Neuronal stem cell (in vitro differentiated cells): ENCODE data around the gene GPR161.

Experiments
- DNase-seq: peaks from one replicate; pipeline ENCODE4 v3.0.0-alpha.2; 2013; ENCODE audit warnings: low spot score
- H2AFZ ChIP-seq: one replicate; pipeline ENCODE4 v1.6.1; 2013; ENCODE audit warnings: mild to moderate bottlenecking, low read length, inconsistent platforms
- H2AK5ac ChIP-seq: 2 replicates; pipeline ENCODE4 v1.6.1; 2013; ENCODE audit warnings: low read depth, mild to moderate bottlenecking, inconsistent platforms, low read length, moderate library complexity, mixed read lengths
- H2BK120ac ChIP-seq: 2 replicates; pipeline ENCODE4 v1.6.1; 2013; ENCODE audit warnings: low read depth, mild to moderate bottlenecking, inconsistent platforms, low read length, moderate library complexity, mixed read lengths
- H2BK12ac ChIP-seq: one replicate; pipeline ENCODE4 v1.6.1; 2013; ENCODE audit warnings: low read length, inconsistent platforms
- H2BK15ac ChIP-seq: 2 replicates; pipeline ENCODE4 v1.6.1; 2013; ENCODE audit warnings: mild to moderate bottlenecking, low read length, inconsistent platforms, mixed read lengths
- H2BK5ac ChIP-seq: one replicate; pipeline ENCODE4 v1.6.1; 2013; ENCODE audit warnings: inconsistent platforms, mild to moderate bottlenecking, low read length, moderate library complexity
- H3K14ac ChIP-seq: one replicate; pipeline ENCODE4 v1.6.1; 2013; ENCODE audit warnings: low read length, inconsistent platforms
- H3K18ac ChIP-seq: 2 replicates; pipeline ENCODE4 v1.6.1; 2013; ENCODE audit warnings: low read length, inconsistent platforms
- H3K23ac ChIP-seq: 2 replicates; pipeline ENCODE4 v1.6.1; 2013; ENCODE audit warnings: low read depth, mild to moderate bottlenecking, mixed read lengths, low read length, inconsistent platforms; ENCODE audit not compliant: poor library complexity
- H3K27ac ChIP-seq: replicated peaks from 3 replicates; pipeline ENCODE4 v1.5.1; 2013; ENCODE audit warnings: low read length, inconsistent platforms
- H3K27me3 ChIP-seq, 3 experiments: 2 replicates each; pipeline ENCODE4 v1.6.1; 2013; ENCODE audit warnings: low read length in 3 of 3, mild to moderate bottlenecking in 2 of 3, inconsistent platforms in 1 of 3, low read depth in 1 of 3, mixed read lengths in 1 of 3, moderate library complexity in 1 of 3; ENCODE audit not compliant: control insufficient read depth in 3 of 3, insufficient read depth in 3 of 3
- H3K36me3 ChIP-seq, 2 donors: replicated peaks in 1 of 2; 2 replicates each; pipeline ENCODE4 v1.6.1; 2013; ENCODE audit warnings: low read length in 2 of 2; ENCODE audit not compliant: control insufficient read depth in 2 of 2, insufficient read depth in 2 of 2
- H3K4ac ChIP-seq: 2 replicates; pipeline ENCODE4 v1.6.1; 2013; ENCODE audit warnings: inconsistent platforms, mild to moderate bottlenecking, low read length, moderate library complexity
- H3K4me1 ChIP-seq, 2 donors: 1 replicate in 1 of 2; 2 replicates in 1 of 2; pipeline ENCODE4 v1.6.1; 2013; ENCODE audit warnings: low read length in 2 of 2, low read depth in 1 of 2; ENCODE audit not compliant: control insufficient read depth in 2 of 2, insufficient read depth in 1 of 2
- H3K4me2 ChIP-seq: one replicate; pipeline ENCODE4 v1.6.1; 2013; ENCODE audit warnings: mild to moderate bottlenecking, low read length, inconsistent platforms; ENCODE audit not compliant: insufficient read depth, poor library complexity, severe bottlenecking
- H3K4me3 ChIP-seq, 2 donors: 2 replicates each; pipeline ENCODE4 v1.5.1; 2013; ENCODE audit warnings: low read length in 2 of 2, mild to moderate bottlenecking in 2 of 2, inconsistent platforms in 1 of 2, moderate library complexity in 1 of 2
- H3K79me1 ChIP-seq: one replicate; pipeline ENCODE4 v1.6.1; 2013; ENCODE audit warnings: low read depth, mild to moderate bottlenecking, inconsistent platforms, low read length, moderate library complexity
- H3K9ac ChIP-seq: one replicate; pipeline ENCODE4 v1.6.1; 2013; ENCODE audit warnings: mild to moderate bottlenecking, low read depth, low read length, inconsistent platforms; ENCODE audit not compliant: poor library complexity
- H3K9me3 ChIP-seq, 2 donors: replicated peaks in 1 of 2; 2 replicates each; pipeline versions ENCODE3 to v1.6.1; 2013; ENCODE audit warnings: low read length in 2 of 2, mild to moderate bottlenecking in 2 of 2, inconsistent platforms in 1 of 2, low read depth in 1 of 2, mixed read lengths in 1 of 2, moderate library complexity in 1 of 2; ENCODE audit not compliant: control insufficient read depth in 2 of 2, insufficient read depth in 1 of 2
- H4K8ac ChIP-seq: one replicate; pipeline ENCODE4 v1.6.1; 2013; ENCODE audit warnings: low read depth, mild to moderate bottlenecking, inconsistent platforms, low read length, moderate library complexity
- H4K91ac ChIP-seq: one replicate; pipeline ENCODE4 v1.6.1; 2013; ENCODE audit warnings: low read length, low read depth, mild to moderate bottlenecking, inconsistent platforms; ENCODE audit not compliant: poor library complexity
- WGBS, 2 donors: extraction: QIAGEN DNeasy Blood & Tissue Kit; methylation state at CpG; one replicate each; pipeline ENCODE4 v1.1.7; 2013; ENCODE audit warnings: missing lambda C conversion rate in 2 of 2, mixed read lengths in 1 of 2; ENCODE audit not compliant: insufficient read length in 2 of 2, insufficient replicate concordance in 1 of 2; ENCODE audit errors: extremely low coverage in 2 of 2; 5-methylcytosine and 5-hydroxymethylcytosine counted together

The GPR161 gene

GRCh38 chr1:168179438-168180147, 42.9 kb upstream of the GPR161 start:
- no peak overlapping the region for H4K8ac ChIP-seq
- H3K36me3 ChIP-seq = peaks cover 0 to 10% of the 10 kb centered on the region in 2 donors
- no peak overlapping the region for H3K18ac ChIP-seq
- no peaks in the 10 kb centered on the region for H3K79me1 ChIP-seq
- no peak overlapping the region for H3K14ac ChIP-seq
- H3K23ac ChIP-seq = no peak overlapping the region
- H2BK120ac ChIP-seq = no peak overlapping the region
- no peaks in the 10 kb centered on the region for H3K9me3 ChIP-seq
- no peak overlapping the region for H2BK5ac ChIP-seq
- WGBS, 2 donors = no CpG with 5 or more reads among the region's 20 CpGs
- no peak overlapping the region for H3K4ac ChIP-seq
- peak overlapping the region; percentile 87 to 94 for H3K4me3 ChIP-seq
- peak overlapping the region; percentile 90 for H3K27ac ChIP-seq
- no peak overlapping the region for H4K91ac ChIP-seq
- no peaks in the 10 kb centered on the region for H3K27me3 ChIP-seq
- H2BK15ac ChIP-seq = no peak overlapping the region
- H2BK12ac ChIP-seq = no peak overlapping the region
- no peak for DNase-seq
- H3K4me1 ChIP-seq = peaks cover 3 to 5% of the 10 kb centered on the region in 2 donors
- H2AK5ac ChIP-seq = no peak overlapping the region
- H3K4me2 ChIP-seq = peak overlapping the region; percentile 71
- peak overlapping the region; percentile 96 for H2AFZ ChIP-seq
- peak overlapping the region; percentile 92 for H3K9ac ChIP-seq

GRCh38 chr1:168178638-168179437, 42.1 kb upstream of the GPR161 start, which contains the start of gene TIPRL:
TSS of gene TIPRL (plus strand) at chr1:168178962. CDS start at chr1:168179078, 116 bp downstream.
- peak within 1 kb of the TSS; percentile 71 for H3K4me2 ChIP-seq
- no peak within 1 kb of the TSS for H2AK5ac ChIP-seq
- H3K4me3 ChIP-seq = peak within 1 kb of the TSS; percentile 87 to 94
- peak within 1 kb of the TSS; percentile 92 for H3K9ac ChIP-seq
- DNase-seq = peak; percentile 97
- no CpG with 5 or more reads among the region's 56 CpGs for WGBS, 2 donors
- H3K4me1 ChIP-seq = peaks cover 3 to 5% of the 10 kb centered on the region in 2 donors
- no peaks in the 10 kb centered on the region for H3K9me3 ChIP-seq
- peak within 1 kb of the TSS; percentile 81 for H3K23ac ChIP-seq
- peak within 1 kb of the TSS; percentile 90 for H3K27ac ChIP-seq
- H3K14ac ChIP-seq = peak within 1 kb of the TSS; percentile 67
- no peak within 1 kb of the TSS for H4K91ac ChIP-seq
- no peak within 1 kb of the TSS for H3K4ac ChIP-seq
- peaks cover 0 to 2% of the 10 kb centered on the region in 2 donors for H3K36me3 ChIP-seq
- H3K79me1 ChIP-seq = no peaks in the 10 kb centered on the region
- H2AFZ ChIP-seq = peak within 1 kb of the TSS; percentile 96
- no peaks in the 10 kb centered on the region for H3K27me3 ChIP-seq
- H3K18ac ChIP-seq = peak within 1 kb of the TSS; percentile 95
- H2BK15ac ChIP-seq = no peak within 1 kb of the TSS
- H4K8ac ChIP-seq = no peak within 1 kb of the TSS
- H2BK5ac ChIP-seq = no peak within 1 kb of the TSS
- H2BK120ac ChIP-seq = no peak within 1 kb of the TSS
- H2BK12ac ChIP-seq = no peak within 1 kb of the TSS

- H3K18ac ChIP-seq = no peak overlapping the region
- peak overlapping the region in 1 of 2 donors; percentile 87 for H3K4me3 ChIP-seq
- peak overlapping the region; percentile 96 for H2AFZ ChIP-seq
- H3K27me3 ChIP-seq = no peaks in the 10 kb centered on the region
- H4K8ac ChIP-seq = no peak overlapping the region
- no peaks in the 10 kb centered on the region for H3K36me3 ChIP-seq
- peak overlapping the region; percentile 51 for H3K27ac ChIP-seq
- no peak overlapping the region for H2BK5ac ChIP-seq
- DNase-seq = no peak
- H2BK12ac ChIP-seq = no peak overlapping the region
- no peak overlapping the region for H2BK120ac ChIP-seq
- WGBS, 2 donors = no CpG with 5 or more reads among the region's 5 CpGs
- H3K9ac ChIP-seq = no peak overlapping the region
- no peak overlapping the region for H4K91ac ChIP-seq
- no peak overlapping the region for H3K4me2 ChIP-seq
- H2BK15ac ChIP-seq = no peak overlapping the region
- H2AK5ac ChIP-seq = no peak overlapping the region
- H3K4ac ChIP-seq = no peak overlapping the region
- no peaks in the 10 kb centered on the region for H3K9me3 ChIP-seq
- H3K23ac ChIP-seq = no peak overlapping the region
- H3K79me1 ChIP-seq = no peaks in the 10 kb centered on the region
- H3K4me1 ChIP-seq = peaks cover 3 to 5% of the 10 kb centered on the region in 2 donors
- H3K14ac ChIP-seq = no peak overlapping the region
Measured at GRCh38 chr1:168178227-168178637, 41.5 kb upstream of the GPR161 start.
